Cardiac muscle cell (in vitro differentiated cells and primary cell): Measurements from ENCODE around the gene VPS13C. TPM values are rescaled to one million over a fixed set of nuclear protein-coding genes. Genes with fewer than 3 reads are reported as not detected.
A peak's percentile ranks its signal among the peaks of the same experiment; 100 is the strongest.

Experiments
- DNase-seq, 2 donors: peaks; one replicate each; pipeline versions ENCODE4 v3.0.0 to v3.0.0-alpha.2; 2010 to 2017; ENCODE audit warnings: low read depth in 1 of 2, low spot score in 1 of 2
- H3K27ac ChIP-seq: fragments of 200-600 bp; sonication (generic); 2 replicates; pipeline ENCODE4 v1.5.1; 2016
- H3K27me3 ChIP-seq: fragments of 200-600 bp; sonication (generic); 2 replicates; pipeline ENCODE4 v1.6.0; 2016; ENCODE audit warnings: control low read depth
- H3K36me3 ChIP-seq: fragments of 200-600 bp; sonication (generic); 2 replicates; pipeline ENCODE4 v1.5.1; 2016; ENCODE audit warnings: control low read depth
- H3K4me1 ChIP-seq: fragments of 200-600 bp; sonication (generic); 2 replicates; pipeline ENCODE4 v1.8.1; 2017; ENCODE audit warnings: low read depth, mild to moderate bottlenecking, mixed run types
- H3K4me3 ChIP-seq: fragments of 200-600 bp; sonication (generic); 2 replicates; pipeline ENCODE4 v1.5.1; 2016; ENCODE audit warnings: mild to moderate bottlenecking
- H3K9me3 ChIP-seq: fragments of 200-600 bp; sonication (generic); 2 replicates; pipeline ENCODE4 v1.5.1; 2017; ENCODE audit warnings: low read depth, mild to moderate bottlenecking, control low read depth
- CTCF ChIP-seq: IDR thresholded peaks from 2 replicates; pipeline ENCODE4 v1.5.1; 2012; ENCODE audit warnings: low read depth, mild to moderate bottlenecking, low read length
- polyA plus RNA-seq: library from polyadenylated mRNA; unstranded; fragments of >200 nt; fragmentation: Nextera tagmentation; extraction: Ambion mirVana; gene quantifications from 2 replicates; pipeline ENCODE4 v1.2.1, GENCODE V29; 2016
- total RNA-seq: library from RNA; depleted of rRNA; stranded (reverse); fragments of >200 nt; gene quantifications from 2 replicates; pipeline ENCODE4 v1.2.3, GENCODE V29; 2016

Gene VPS13C
- total and polyA plus RNA-seq, 2 experiments from 2014 or later: 4.5 to 31.8 TPM

GRCh38 chr15:61929452-61929851 is 130.8 kb downstream of the VPS13C start:
- Histone ChIP-seq H3K27me3 (no peaks in the 10 kb centered on the region), H3K9me3 (no peaks in the 10 kb centered on the region), H3K27ac (no peak overlapping the region), H3K36me3 (no peaks in the 10 kb centered on the region), H3K4me1 (peaks cover 3% of the 10 kb centered on the region), H3K4me3 (no peak overlapping the region)
- no peak for DNase-seq
- TF ChIP-seq CTCF: no peak

GRCh38 chr15:61923173-61923572 is 137.1 kb downstream of the VPS13C start:
- TF ChIP-seq CTCF: no peak
- Histone ChIP-seq H3K36me3 (peaks cover 21% of the 10 kb centered on the region), H3K4me1 (no peaks in the 10 kb centered on the region), H3K9me3 (no peaks in the 10 kb centered on the region), H3K27me3 (no peaks in the 10 kb centered on the region), H3K4me3 (no peak overlapping the region), H3K27ac (no peak overlapping the region)
- no peak for DNase-seq

- peaks cover 25% of the 10 kb centered on the region for H3K36me3 ChIP-seq
- no peak for TF ChIP-seq CTCF
- no peaks in the 10 kb centered on the region for H3K9me3 ChIP-seq
- no peaks in the 10 kb centered on the region for H3K27me3 ChIP-seq
- no peak overlapping the region for H3K4me3 ChIP-seq
- H3K4me1 ChIP-seq: no peaks in the 10 kb centered on the region
- peak in 1 of 2 donors; percentile 10 for DNase-seq
- H3K27ac ChIP-seq: no peak overlapping the region
These were observed 139.2 kb downstream of the VPS13C start for GRCh38 chr15:61921093-61921492.

- no peak overlapping the region for H3K27ac ChIP-seq
- no peak overlapping the region for H3K4me3 ChIP-seq
- peaks cover 31% of the 10 kb centered on the region for H3K36me3 ChIP-seq
- DNase-seq: no peak
- no peaks in the 10 kb centered on the region for H3K4me1 ChIP-seq
- no peak for TF ChIP-seq CTCF
- H3K9me3 ChIP-seq: no peaks in the 10 kb centered on the region
- no peaks in the 10 kb centered on the region for H3K27me3 ChIP-seq
These were observed 142.8 kb downstream of the VPS13C start for GRCh38 chr15:61917457-61917856.

GRCh38 chr15:61916104-61916503 is 144.1 kb downstream of the VPS13C start:
- DNase-seq: peak in 1 of 2 donors; percentile 12
- Histone ChIP-seq H3K4me1 (no peaks in the 10 kb centered on the region), H3K9me3 (no peaks in the 10 kb centered on the region), H3K27me3 (no peaks in the 10 kb centered on the region), H3K4me3 (no peak overlapping the region), H3K27ac (no peak overlapping the region), H3K36me3 (peaks cover 32% of the 10 kb centered on the region)
- TF ChIP-seq CTCF: no peak

GRCh38 chr15:61915640-61916039 is 144.6 kb downstream of the VPS13C start:
- no peak overlapping the region for H3K4me3 ChIP-seq
- H3K4me1 ChIP-seq: no peaks in the 10 kb centered on the region
- no peaks in the 10 kb centered on the region for H3K9me3 ChIP-seq
- H3K27ac ChIP-seq: no peak overlapping the region
- TF ChIP-seq CTCF: no peak
- H3K36me3 ChIP-seq: peaks cover 27% of the 10 kb centered on the region
- H3K27me3 ChIP-seq: no peaks in the 10 kb centered on the region
- DNase-seq: no peak
